ENCODE data around the gene RIPK3. TPM values are rescaled to one million over a fixed set of nuclear protein-coding genes. Genes with fewer than 3 reads are reported as not detected.

RIPK3 gene
- total RNA-seq, 1 experiment from 2014 or later = 0.35 TPM

DNA sequence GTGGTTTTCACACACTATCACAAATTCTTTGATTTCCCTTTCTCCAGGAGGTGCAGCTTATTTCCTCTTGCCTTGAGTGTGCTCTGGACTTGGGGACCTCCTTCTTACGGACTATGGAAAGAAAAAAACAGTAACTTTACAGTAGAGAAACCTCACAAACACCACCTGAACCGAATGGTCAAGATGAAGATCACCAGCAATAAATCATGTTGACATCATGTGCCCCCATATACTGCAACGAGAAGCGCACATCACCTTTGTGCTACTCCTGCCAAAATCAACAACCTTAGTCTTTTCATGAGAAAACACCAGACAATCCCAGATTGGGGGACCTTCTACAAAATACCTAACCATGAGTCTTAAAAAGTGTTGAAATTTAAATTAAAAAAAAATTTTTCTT is 45.7 kb upstream of the RIPK3 start:
- H3K79me1 ChIP-seq (ENCODE audit: insufficient read depth, low read depth, low read length, poor library complexity, severe bottlenecking) = no peaks in the 10 kb centered on the region
- no peak overlapping the region for H3K4ac ChIP-seq (ENCODE audit: low read depth, low read length)
- no peak for TF ChIP-seq CTCF (conservative IDR thresholded peaks at IDR 0.05)
- H3K9me3 ChIP-seq (ENCODE audit: control insufficient read depth, low read depth, low read length) = no peaks in the 10 kb centered on the region
- H3K27me3 Mint-ChIP-seq (ENCODE audit: low read depth) = peaks cover 4% of the 10 kb centered on the region
- H3K4me1 ChIP-seq (ENCODE audit: insufficient read depth, low read length) = 0 out of 2 replicates have a peak, but pooled peaks cover 1% of the 10 kb centered on the region
- H4K5ac ChIP-seq (ENCODE audit: insufficient read length, low read depth, low read length) = no peak overlapping the region
- no peak overlapping the region for H2BK5ac ChIP-seq (ENCODE audit: insufficient read length, low read length)
- no peak overlapping the region for H3T11ph ChIP-seq (ENCODE audit: low read length)
- H3K23me2 ChIP-seq (ENCODE audit: insufficient read length, low read depth, low read length, poor library complexity, severe bottlenecking) = no peaks in the 10 kb centered on the region
- no peaks in the 10 kb centered on the region for H3K9me3 Mint-ChIP-seq
- H3K4me2 ChIP-seq (ENCODE audit: insufficient read depth, insufficient read length, low read length) = no peak overlapping the region
- no peak overlapping the region for H3K14ac ChIP-seq (ENCODE audit: insufficient read depth, low read length)
- H2BK120ac ChIP-seq (ENCODE audit: low read depth, low read length, poor library complexity, severe bottlenecking) = no peak overlapping the region
- no peak for DNase-seq
- no peaks in the 10 kb centered on the region for H3K36me3 Mint-ChIP-seq (ENCODE audit: insufficient read depth in 1 of 3, low read depth in 3 of 3)
- no peak overlapping the region for H4K91ac ChIP-seq (ENCODE audit: insufficient read length, low read depth, low read length)
- no peak overlapping the region for H3K56ac ChIP-seq (ENCODE audit: insufficient read length, low read depth, low read length)
- no peak overlapping the region for H2BK20ac ChIP-seq (ENCODE audit: low read depth, low read length, poor library complexity, severe bottlenecking)
- H3K27ac ChIP-seq (ENCODE audit: insufficient read length, low read depth, low read length) = no peak overlapping the region
- no peak overlapping the region for H3K9ac ChIP-seq (ENCODE audit: extremely low read depth, insufficient read length, low read length)
- no peaks in the 10 kb centered on the region for H3K27me3 ChIP-seq (ENCODE audit: insufficient read depth, low read length)
- no peak overlapping the region for H3K4me3 Mint-ChIP-seq
- no peak overlapping the region for H4K8ac ChIP-seq (replicated peaks; ENCODE audit: insufficient read length, low read depth, low read length)
- H3K23ac ChIP-seq (ENCODE audit: insufficient read length, low read depth, low read length) = no peak overlapping the region
- no peak overlapping the region for H3K18ac ChIP-seq (ENCODE audit: insufficient read length, low read depth, low read length)
- no peak overlapping the region for H2AFZ ChIP-seq (ENCODE audit: low read length)
- H2AK5ac ChIP-seq (ENCODE audit: insufficient read length, low read length) = no peak overlapping the region
- peaks cover 15 to 16% of the 10 kb centered on the region in 2 experiments for H3K4me1 Mint-ChIP-seq
- H2BK15ac ChIP-seq (ENCODE audit: low read depth, low read length) = no peak overlapping the region
- no peaks in the 10 kb centered on the region; the same call in 1 of the 2 replicates for H3K79me2 ChIP-seq (ENCODE audit: insufficient read depth, low read length)
- H4K20me1 ChIP-seq (ENCODE audit: control insufficient read depth, insufficient read depth, insufficient read length) = no peaks in the 10 kb centered on the region
- H3K27ac Mint-ChIP-seq = no peak overlapping the region
- no peak overlapping the region for H2BK12ac ChIP-seq (ENCODE audit: insufficient read length, low read depth, low read length)
- WGBS (ENCODE audit: extremely low coverage, insufficient read length, low lambda C conversion rate) = no CpG with 5 or more reads among the region's 4 CpGs
